ENCODE data around the gene THBS3. TPM values are rescaled to one million over a fixed set of nuclear protein-coding genes. Genes with fewer than 3 reads are reported as not detected.

The THBS3 gene
- total and polyA plus RNA-seq, 2 of the 4 experiments (the other 2 are of a cell fraction), result 15.1 to 30.4 TPM

DNA sequence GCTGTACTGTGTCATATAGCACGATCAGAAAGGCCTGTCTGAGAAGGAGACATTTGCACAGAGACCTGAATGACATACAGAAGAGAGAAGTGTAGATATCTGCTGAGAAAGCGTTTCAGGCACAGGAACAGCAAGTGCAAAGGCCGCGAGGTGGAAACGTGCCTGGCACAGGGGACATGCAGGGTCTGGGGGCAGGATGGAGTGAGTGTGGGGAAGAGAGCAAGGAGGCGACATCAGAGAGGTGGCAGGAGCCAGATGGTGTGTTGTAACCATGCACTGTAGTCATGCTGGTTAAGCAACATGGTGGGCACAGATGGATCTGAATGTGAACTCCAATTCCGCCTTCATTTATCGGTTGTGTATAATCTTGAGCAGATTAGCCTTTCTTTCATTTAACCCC, 47.6 kb downstream of the THBS3 start:
- H3K4me3 ChIP-seq (ENCODE audit: insufficient read depth, low read depth, low read length), result no peak overlapping the region
- H3K79me1 ChIP-seq (ENCODE audit: low read depth in 1 of 2, low read length in 2 of 2), result no peaks in the 10 kb centered on the region
- H4K20me1 ChIP-seq (ENCODE audit: insufficient read depth, low read length), result no peaks in the 10 kb centered on the region
- CTCF ChIA-PET, result no interaction called here
- no peak overlapping the region for H3K18ac ChIP-seq (ENCODE audit: low read depth, low read length)
- H3K14ac ChIP-seq (replicated peaks; ENCODE audit: low read depth, low read length), result no peak overlapping the region
- H4K5ac ChIP-seq (ENCODE audit: low read depth, low read length), result no peak overlapping the region
- H3K23ac ChIP-seq (ENCODE audit: low read depth, low read length), result no peak overlapping the region
- H3K9me3 ChIP-seq (ENCODE audit: control insufficient read depth, insufficient read depth, low read length), result no peaks in the 10 kb centered on the region
- no peak overlapping the region for H4K8ac ChIP-seq (ENCODE audit: low read depth in 2 of 2, low read length in 2 of 2)
- no peaks in the 10 kb centered on the region for H3K4me1 ChIP-seq (ENCODE audit: control insufficient read depth, insufficient read depth, low read length)
- no peak overlapping the region for H3K4me2 ChIP-seq (ENCODE audit: low read depth, low read length)
- no peak overlapping the region for H4K91ac ChIP-seq (ENCODE audit: insufficient read depth, low read depth, low read length)
- intact Hi-C loops (cut with micrococcal nuclease) (no loop called here), in situ Hi-C loops (cut with MboI; ENCODE audit: low sequenced_read_pairs) (no loop called here), dilution Hi-C loops (cut with HindIII; ENCODE audit: low sequenced_read_pairs, unreplicated experiment) (no loop called here)
- H2BK15ac ChIP-seq (ENCODE audit: low read depth, low read length), result no peak overlapping the region
- peaks cover 7% of the 10 kb centered on the region for H3K27me3 ChIP-seq (ENCODE audit: control insufficient read depth, insufficient read depth, low read length)
- no peak overlapping the region for H3K9ac ChIP-seq (ENCODE audit: low read depth, low read length)
- H3K56ac ChIP-seq (ENCODE audit: extremely low read depth, insufficient read depth, low read length), result no peak overlapping the region
- ATAC-seq (ENCODE audit: low read depth) (no peak), DNase-seq (no peak)
- H3K4ac ChIP-seq (ENCODE audit: low read depth, low read length), result no peak overlapping the region
- BruUV-seq (replicated peaks), result no TSS peak
- WGBS, 2 experiments (ENCODE audit: extremely low coverage in 2 of 2, insufficient read length in 1 of 2), result no CpG with 5 or more reads among the region's 8 CpGs
- H3K9me1 ChIP-seq (ENCODE audit: insufficient read depth, low read length), result no peaks in the 10 kb centered on the region
- H2AK9ac ChIP-seq (replicated peaks; ENCODE audit: low read depth, low read length, poor library complexity), result no peak overlapping the region
- TF ChIP-seq MAZ (IDR thresholded peaks at IDR 0.05; ENCODE audit: borderline replicate concordance, low read depth, low read length) (no peak), CHD1 (IDR thresholded peaks at IDR 0.05; ENCODE audit: low read depth, low read length) (no peak), POLR2A (IDR thresholded peaks at IDR 0.05; ENCODE audit: low read depth, low read length) (no peak), MXI1 (IDR thresholded peaks at IDR 0.05; ENCODE audit: borderline replicate concordance, low read depth, low read length) (no peak), RAD21 (IDR thresholded peaks at IDR 0.05; ENCODE audit: low read length) (no peak), SMC3 (IDR thresholded peaks at IDR 0.05; ENCODE audit: low read depth, low read length) (no peak), NFE2L2 (IDR thresholded peaks at IDR 0.05; ENCODE audit: low read depth, low read length) (no peak), MAFK (IDR thresholded peaks at IDR 0.05; ENCODE audit: low read depth, low read length) (no peak), RCOR1 (IDR thresholded peaks at IDR 0.05; ENCODE audit: insufficient replicate concordance, low read length) (no peak), RFX5 (IDR thresholded peaks at IDR 0.05; ENCODE audit: low read depth, low read length) (no peak)
- TF ChIP-seq, protein P1, sequence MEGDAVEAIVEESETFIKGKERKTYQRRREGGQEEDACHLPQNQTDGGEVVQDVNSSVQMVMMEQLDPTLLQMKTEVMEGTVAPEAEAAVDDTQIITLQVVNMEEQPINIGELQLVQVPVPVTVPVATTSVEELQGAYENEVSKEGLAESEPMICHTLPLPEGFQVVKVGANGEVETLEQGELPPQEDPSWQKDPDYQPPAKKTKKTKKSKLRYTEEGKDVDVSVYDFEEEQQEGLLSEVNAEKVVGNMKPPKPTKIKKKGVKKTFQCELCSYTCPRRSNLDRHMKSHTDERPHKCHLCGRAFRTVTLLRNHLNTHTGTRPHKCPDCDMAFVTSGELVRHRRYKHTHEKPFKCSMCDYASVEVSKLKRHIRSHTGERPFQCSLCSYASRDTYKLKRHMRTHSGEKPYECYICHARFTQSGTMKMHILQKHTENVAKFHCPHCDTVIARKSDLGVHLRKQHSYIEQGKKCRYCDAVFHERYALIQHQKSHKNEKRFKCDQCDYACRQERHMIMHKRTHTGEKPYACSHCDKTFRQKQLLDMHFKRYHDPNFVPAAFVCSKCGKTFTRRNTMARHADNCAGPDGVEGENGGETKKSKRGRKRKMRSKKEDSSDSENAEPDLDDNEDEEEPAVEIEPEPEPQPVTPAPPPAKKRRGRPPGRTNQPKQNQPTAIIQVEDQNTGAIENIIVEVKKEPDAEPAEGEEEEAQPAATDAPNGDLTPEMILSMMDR (conservative IDR thresholded peaks at IDR 0.05; ENCODE audit: low read depth, low read length), result no peak
- TF ChIP-seq, protein P2, sequence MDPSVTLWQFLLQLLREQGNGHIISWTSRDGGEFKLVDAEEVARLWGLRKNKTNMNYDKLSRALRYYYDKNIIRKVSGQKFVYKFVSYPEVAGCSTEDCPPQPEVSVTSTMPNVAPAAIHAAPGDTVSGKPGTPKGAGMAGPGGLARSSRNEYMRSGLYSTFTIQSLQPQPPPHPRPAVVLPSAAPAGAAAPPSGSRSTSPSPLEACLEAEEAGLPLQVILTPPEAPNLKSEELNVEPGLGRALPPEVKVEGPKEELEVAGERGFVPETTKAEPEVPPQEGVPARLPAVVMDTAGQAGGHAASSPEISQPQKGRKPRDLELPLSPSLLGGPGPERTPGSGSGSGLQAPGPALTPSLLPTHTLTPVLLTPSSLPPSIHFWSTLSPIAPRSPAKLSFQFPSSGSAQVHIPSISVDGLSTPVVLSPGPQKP (IDR thresholded peaks at IDR 0.05; ENCODE audit: borderline replicate concordance, low read depth, low read length), result no peak
- TF ChIP-seq, protein P3, sequence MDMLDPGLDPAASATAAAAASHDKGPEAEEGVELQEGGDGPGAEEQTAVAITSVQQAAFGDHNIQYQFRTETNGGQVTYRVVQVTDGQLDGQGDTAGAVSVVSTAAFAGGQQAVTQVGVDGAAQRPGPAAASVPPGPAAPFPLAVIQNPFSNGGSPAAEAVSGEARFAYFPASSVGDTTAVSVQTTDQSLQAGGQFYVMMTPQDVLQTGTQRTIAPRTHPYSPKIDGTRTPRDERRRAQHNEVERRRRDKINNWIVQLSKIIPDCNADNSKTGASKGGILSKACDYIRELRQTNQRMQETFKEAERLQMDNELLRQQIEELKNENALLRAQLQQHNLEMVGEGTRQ (IDR thresholded peaks at IDR 0.05; ENCODE audit: low read depth, low read length), result no peak
- H2BK20ac ChIP-seq (ENCODE audit: low read depth, low read length), result no peak overlapping the region
- no peak overlapping the region for H2AK5ac ChIP-seq (ENCODE audit: low read depth, low read length)
- H2AFZ ChIP-seq (replicated peaks; ENCODE audit: low read length, poor library complexity), result no peak overlapping the region
- H3K36me3 ChIP-seq (ENCODE audit: control insufficient read depth, insufficient read depth, low read length), result no peaks in the 10 kb centered on the region
- no peak overlapping the region for H2BK5ac ChIP-seq (ENCODE audit: low read depth, low read length, poor library complexity, severe bottlenecking)
- POLR2A ChIA-PET (ENCODE audit: unreplicated experiment), result no interaction called here
- no peak overlapping the region for H3K27ac ChIP-seq (ENCODE audit: insufficient read depth, low read length)
- H2BK120ac ChIP-seq (ENCODE audit: low read depth, low read length), result no peak overlapping the region
